CD4-positive, alpha-beta T cell treated with Interleukin-1 beta for 1 hour (primary cell): ENCODE measurements around the gene IGFBP3.

Experiments
- DNase-seq, 2 donors: peaks; one replicate each; pipeline ENCODE4 v3.0.0-alpha.2; 2020 to 2022

The IGFBP3 gene

GRCh38 chr7:45921699-45922519, 837 bp upstream of the IGFBP3 start:
- peak in 1 of 2 donors; percentile 40 for DNase-seq

GRCh38 chr7:45921381-45921698, 268 bp upstream of the IGFBP3 start:
- DNase-seq, result no peak

- no peak for DNase-seq
Observed at GRCh38 chr7:45919993-45920459, 1.0 kb downstream of the IGFBP3 start.

GRCh38 chr7:45919231-45919784, 1.8 kb downstream of the IGFBP3 start:
- DNase-seq, result no peak

GRCh38 chr7:45918556-45918955, 2.5 kb downstream of the IGFBP3 start:
- no peak for DNase-seq

GRCh38 chr7:45917658-45918057, 3.4 kb downstream of the IGFBP3 start:
- peak; percentile 55 to 67 for DNase-seq

GRCh38 chr7:45917064-45917463, 4.0 kb downstream of the IGFBP3 start:
- DNase-seq, result no peak

- no peak for DNase-seq
Observed at GRCh38 chr7:45915606-45916005, 5.5 kb downstream of the IGFBP3 start.

GRCh38 chr7:45914911-45915310, 6.2 kb downstream of the IGFBP3 start:
- no peak for DNase-seq

GRCh38 chr7:45912972-45913371, 8.1 kb downstream of the IGFBP3 start:
- DNase-seq, result no peak

GRCh38 chr7:45911311-45911710, 9.8 kb downstream of the IGFBP3 start:
- no peak for DNase-seq

- DNase-seq, result no peak
Observed at GRCh38 chr7:45910855-45911254, 10.2 kb downstream of the IGFBP3 start.

GRCh38 chr7:45909561-45909960, 11.5 kb downstream of the IGFBP3 start:
- DNase-seq, result no peak

- no peak for DNase-seq
Observed at GRCh38 chr7:45902820-45903219, 18.3 kb downstream of the IGFBP3 start.

GRCh38 chr7:45901566-45901965, 19.5 kb downstream of the IGFBP3 start:
- no peak for DNase-seq

- DNase-seq, result no peak
Observed at GRCh38 chr7:45898222-45898621, 22.9 kb downstream of the IGFBP3 start.

GRCh38 chr7:45897042-45897690, 23.9 kb downstream of the IGFBP3 start:
- DNase-seq, result no peak

GRCh38 chr7:45894665-45895062, 26.4 kb downstream of the IGFBP3 start:
- DNase-seq, result no peak

- no peak for DNase-seq
Observed at GRCh38 chr7:45893996-45894664, 26.9 kb downstream of the IGFBP3 start.

- DNase-seq, result no peak
Observed at GRCh38 chr7:45893374-45893995, 27.6 kb downstream of the IGFBP3 start.

- no peak for DNase-seq
Observed at GRCh38 chr7:45892407-45893035, 28.6 kb downstream of the IGFBP3 start.
